Activated CD8-positive, alpha-beta memory T cell treated with anti-CD3 and anti-CD28 coated beads for 48 hours (primary cell): ENCODE data around the gene FGF3.

Experiments used
- DNase-seq, 3 experiments: peaks; one replicate each; pipeline ENCODE4 v3.0.0-alpha.2; 2020; ENCODE audit warnings: low read depth in 2 of 3, low spot score in 2 of 3

FGF3 gene

DNA sequence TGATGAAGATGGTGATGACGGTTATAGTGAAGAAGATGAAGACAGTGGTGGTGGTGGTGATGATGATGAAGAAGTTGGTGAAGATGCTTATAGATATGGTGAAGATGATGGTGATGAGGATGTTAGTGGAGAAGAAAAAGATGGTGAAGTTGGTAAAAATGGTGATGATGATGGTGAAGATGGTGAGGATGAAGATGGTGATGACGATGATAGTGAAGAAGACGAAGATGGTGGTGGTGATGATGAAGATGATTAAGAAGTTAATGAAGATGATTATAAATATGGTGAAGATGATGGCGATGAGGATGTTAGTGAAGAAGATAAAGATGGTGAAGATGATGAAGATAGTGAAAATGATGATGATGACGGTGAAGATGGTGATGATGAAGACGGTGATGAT is 25.2 kb upstream of the FGF3 start:
- DNase-seq, result no peak

DNA sequence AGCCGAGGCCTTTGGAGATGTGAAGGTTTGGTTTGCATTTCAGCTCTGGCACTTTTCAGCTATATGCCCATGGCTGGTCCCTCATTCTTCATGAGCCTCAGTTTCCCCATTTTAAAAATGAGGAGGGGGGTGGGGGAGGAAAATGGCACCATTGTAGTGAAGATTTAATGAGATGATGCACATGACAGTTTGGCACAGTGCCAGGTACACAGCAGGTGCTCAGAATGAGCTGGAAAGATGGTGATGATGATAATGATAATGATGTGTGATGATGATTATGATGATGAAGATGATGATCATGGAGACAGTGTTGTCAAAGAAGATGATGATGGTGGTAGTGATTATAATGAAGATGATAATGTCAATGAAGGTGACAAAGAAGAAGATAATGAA is 24.3 kb upstream of the FGF3 start:
- no peak for DNase-seq

GRCh38 chr11:69842746-69843528 is 23.7 kb upstream of the FGF3 start:
- DNase-seq, result no peak

DNA sequence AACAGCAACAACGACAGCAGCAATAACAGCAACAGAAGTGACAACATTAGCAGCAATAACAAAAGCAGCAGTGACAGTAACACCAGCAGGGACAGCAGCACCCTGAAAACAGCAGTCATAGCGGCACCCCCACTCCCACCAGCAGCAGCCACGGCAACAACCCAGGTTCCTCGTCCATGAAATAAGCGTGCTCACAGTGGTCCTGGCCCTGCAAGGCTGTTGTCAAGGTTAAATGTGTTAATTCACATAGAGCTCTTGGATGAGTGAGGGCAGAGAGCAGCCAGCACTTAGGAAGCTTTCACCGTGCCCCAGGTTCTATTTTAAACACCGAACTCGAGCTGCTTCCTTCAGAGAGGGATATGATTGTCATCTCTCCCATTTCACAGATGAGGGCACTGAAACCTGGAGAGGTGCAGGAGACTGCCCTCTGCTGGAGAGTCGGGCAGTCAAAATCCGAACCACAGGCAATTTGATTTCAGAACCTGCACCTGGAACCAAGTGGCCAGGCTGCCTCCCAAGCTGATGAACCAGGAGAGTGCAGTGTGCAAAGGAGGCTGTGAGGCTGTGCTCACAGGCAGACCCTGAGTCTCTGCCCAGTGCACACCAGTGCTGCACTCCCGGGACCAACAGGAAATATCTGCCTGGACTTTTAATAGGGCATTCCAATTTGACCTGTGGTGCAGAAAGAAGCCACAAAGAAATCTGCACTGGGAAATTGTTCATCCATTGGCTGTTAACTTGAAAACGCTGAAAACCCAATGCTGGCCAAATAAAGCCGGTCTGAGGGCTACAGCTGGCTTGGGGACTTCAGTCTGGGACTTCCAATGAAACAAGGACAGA is 22.9 kb upstream of the FGF3 start:
- DNase-seq, result no peak

DNA sequence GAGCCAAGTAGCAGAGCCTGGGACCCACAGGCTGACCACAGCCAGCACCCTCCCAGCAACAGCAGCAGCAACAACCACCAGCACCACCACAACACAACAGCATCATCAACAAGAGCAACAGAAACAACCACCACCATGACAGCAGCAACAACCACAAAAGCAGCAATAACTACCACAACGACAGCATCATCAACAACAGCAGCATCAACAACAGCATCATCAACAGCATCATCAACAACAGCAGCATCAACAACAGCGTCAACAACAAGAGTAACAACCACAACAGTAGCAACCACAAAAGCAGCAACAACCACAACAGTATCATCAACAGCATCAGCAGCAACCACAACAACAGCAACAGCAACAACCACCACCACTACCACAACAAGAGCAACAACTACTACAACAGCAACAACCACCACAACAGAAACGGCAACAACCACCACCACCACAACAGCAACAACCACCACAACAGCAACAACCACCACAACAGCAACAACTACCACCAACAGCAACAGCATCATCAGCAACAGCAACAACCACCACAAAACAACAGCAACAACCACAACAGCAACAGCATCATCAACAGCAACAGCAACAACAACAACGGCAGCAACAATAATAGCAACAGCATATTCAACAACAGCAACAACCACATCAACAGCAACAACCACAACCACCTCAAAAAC is 22.1 kb upstream of the FGF3 start:
- no peak for DNase-seq

- DNase-seq, result no peak
These were observed 21.4 kb upstream of the FGF3 start for GRCh38 chr11:69840371-69841169.

DNA sequence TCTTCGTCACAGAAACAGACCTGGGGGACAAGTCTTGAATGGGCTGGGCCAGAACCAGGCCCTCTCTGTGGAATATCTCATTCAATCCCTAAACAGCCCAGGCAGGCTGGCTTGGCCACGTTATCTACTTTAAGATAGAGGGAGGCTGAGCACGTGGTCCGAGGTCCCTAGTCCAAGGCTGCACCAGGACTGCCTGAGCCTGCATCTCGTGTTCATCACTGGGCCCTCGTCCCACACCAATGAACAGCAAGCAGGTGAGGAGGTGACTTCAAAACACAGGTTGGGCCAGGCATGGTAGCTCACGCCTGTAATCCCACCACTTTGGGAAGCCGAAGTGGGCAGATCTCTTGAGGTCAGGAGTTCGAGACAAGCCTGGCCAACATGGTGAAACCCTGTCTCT is 20.3 kb upstream of the FGF3 start:
- no peak for DNase-seq

GRCh38 chr11:69837791-69838190 is 18.6 kb upstream of the FGF3 start:
- DNase-seq, result no peak

GRCh38 chr11:69836401-69836800 is 17.2 kb upstream of the FGF3 start:
- no peak for DNase-seq

GRCh38 chr11:69834811-69835800 is 15.9 kb upstream of the FGF3 start:
- DNase-seq, result no peak

DNA sequence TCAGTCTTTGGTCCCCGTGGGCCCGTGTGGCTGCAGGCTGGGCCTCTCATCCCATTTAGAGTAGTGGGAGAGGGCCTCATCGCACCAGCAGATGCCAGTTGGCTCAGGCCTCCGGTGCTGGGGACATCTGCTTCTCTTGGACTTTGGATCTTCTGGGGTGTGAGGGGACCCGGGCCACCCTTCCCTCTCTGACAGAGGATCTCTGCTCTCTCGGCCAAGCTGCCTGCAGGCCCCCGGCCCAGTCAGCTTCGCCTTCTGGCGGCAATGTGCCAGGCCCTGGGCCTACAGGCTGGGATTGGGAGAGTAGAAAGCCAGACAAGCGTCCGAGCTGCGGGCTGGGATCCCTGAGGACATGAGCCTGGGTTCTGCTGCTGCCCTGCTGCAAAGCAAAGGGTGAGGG is 15.0 kb upstream of the FGF3 start:
- DNase-seq, result no peak

- DNase-seq, result no peak
These were observed 13.6 kb upstream of the FGF3 start for GRCh38 chr11:69832561-69833413.

- DNase-seq, result no peak
These were observed 12.8 kb upstream of the FGF3 start for GRCh38 chr11:69831985-69832384.

DNA sequence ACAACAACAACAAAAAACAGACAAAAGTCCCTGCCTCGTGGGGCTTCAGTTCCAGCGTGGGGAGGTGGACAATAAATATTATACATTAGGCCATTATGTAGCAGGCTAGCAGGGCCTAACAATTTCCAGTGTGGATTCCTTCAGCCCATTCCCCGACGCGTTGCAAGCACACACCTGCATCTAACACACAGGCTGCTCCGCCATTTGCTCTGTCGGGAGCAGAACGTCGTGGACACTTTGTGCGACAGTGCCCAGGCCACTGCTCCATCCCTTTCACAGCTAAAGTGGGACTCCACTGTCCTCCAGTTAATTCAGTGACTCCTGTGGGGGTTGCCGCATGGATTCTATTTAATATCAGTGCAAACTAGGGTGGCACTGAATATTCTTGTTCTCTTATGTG is 10.9 kb upstream of the FGF3 start:
- no peak for DNase-seq

- DNase-seq, result no peak
These were observed 9.7 kb upstream of the FGF3 start for GRCh38 chr11:69828971-69829344.

DNA sequence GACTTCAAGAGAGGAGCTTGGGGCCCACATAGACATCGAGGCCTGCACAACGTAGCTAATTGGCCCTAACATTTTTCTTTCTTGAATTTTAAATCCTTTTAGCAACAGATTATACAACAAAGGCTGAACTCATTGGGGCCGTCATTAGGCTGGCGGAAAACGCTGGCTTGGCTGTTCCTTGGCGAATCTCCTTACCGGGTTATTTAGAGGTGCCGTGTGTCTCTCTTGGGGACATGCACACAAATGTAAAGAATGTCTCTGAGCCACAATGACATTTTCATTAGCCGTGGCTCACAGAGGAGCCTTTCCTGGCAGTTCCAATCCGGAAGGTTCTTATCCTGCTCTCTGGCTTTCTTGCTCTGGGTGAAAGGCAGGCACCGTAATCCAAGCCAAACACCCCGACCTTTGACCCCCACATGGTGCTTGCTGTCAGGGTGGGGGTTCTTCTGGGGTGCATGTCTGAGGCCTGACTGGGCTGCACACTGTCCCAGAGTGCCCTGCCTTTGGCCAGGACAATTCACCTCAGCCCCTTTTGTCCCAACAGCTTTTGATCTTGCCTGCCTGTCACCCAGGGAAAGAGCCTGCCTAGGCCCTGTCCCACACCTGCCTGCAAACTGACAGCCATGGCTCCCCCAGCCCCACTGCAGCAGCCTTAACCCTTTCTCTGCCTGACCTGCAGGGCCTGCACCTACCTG is 9.2 kb upstream of the FGF3 start:
- no peak for DNase-seq

GRCh38 chr11:69826773-69827172 is 7.6 kb upstream of the FGF3 start:
- no peak for DNase-seq

GRCh38 chr11:69825941-69826340 is 6.7 kb upstream of the FGF3 start:
- DNase-seq, result no peak
